ENCODE data around the gene UCN.
"Not testable (repeated sequence)": the region's sequence is repeated elsewhere in the genome, so short reads cannot be mapped to it uniquely, and the experiment has no call there.

UCN gene

GRCh38 chr2:27275211-27276150 is 32.8 kb downstream of the UCN start, which contains the start of gene DNAJC5G:
Gene DNAJC5G, plus strand, starts transcription at chr2:27275433. Its CDS starts 1,296 bp downstream, at chr2:27276729.
- no peaks in the 10 kb centered on the region for H3K4me1 ChIP-seq (ENCODE audit: low read length)
- no peaks in the 10 kb centered on the region for H3K79me2 ChIP-seq (ENCODE audit: low read length)
- H3K9me3 ChIP-seq (replicated peaks; ENCODE audit: insufficient read depth, low read length) = no peaks in the 10 kb centered on the region
- H3F3A ChIP-seq (ENCODE audit: insufficient read depth, low read length) = no peaks in the 10 kb centered on the region
- no peaks in the 10 kb centered on the region for H3K36me3 ChIP-seq (replicated peaks; ENCODE audit: insufficient read depth, low read length)
- no peak for DNase-seq
- no peak within 1 kb of the TSS for H2AFZ ChIP-seq (ENCODE audit: low read length)
- H3K9ac ChIP-seq (ENCODE audit: low read length) = no peak within 1 kb of the TSS
- H3K4me3 ChIP-seq (ENCODE audit: low read length) = no peak within 1 kb of the TSS
- no peaks in the 10 kb centered on the region for H3K9me2 ChIP-seq (replicated peaks; ENCODE audit: insufficient read depth, low read length)
- no peaks in the 10 kb centered on the region for H3K27me3 ChIP-seq (replicated peaks; ENCODE audit: insufficient read depth, low read length)
- no peaks in the 10 kb centered on the region for H4K20me1 ChIP-seq (ENCODE audit: insufficient read depth, low read length)
- no peak for TF ChIP-seq EZH2phosphoT487 (IDR thresholded peaks at IDR 0.05; ENCODE audit: low read length)
- TF ChIP-seq EZH2 (optimal IDR thresholded peaks at IDR 0.05; ENCODE audit: low read depth, low read length) = no peak
- TF ChIP-seq, protein P1, sequence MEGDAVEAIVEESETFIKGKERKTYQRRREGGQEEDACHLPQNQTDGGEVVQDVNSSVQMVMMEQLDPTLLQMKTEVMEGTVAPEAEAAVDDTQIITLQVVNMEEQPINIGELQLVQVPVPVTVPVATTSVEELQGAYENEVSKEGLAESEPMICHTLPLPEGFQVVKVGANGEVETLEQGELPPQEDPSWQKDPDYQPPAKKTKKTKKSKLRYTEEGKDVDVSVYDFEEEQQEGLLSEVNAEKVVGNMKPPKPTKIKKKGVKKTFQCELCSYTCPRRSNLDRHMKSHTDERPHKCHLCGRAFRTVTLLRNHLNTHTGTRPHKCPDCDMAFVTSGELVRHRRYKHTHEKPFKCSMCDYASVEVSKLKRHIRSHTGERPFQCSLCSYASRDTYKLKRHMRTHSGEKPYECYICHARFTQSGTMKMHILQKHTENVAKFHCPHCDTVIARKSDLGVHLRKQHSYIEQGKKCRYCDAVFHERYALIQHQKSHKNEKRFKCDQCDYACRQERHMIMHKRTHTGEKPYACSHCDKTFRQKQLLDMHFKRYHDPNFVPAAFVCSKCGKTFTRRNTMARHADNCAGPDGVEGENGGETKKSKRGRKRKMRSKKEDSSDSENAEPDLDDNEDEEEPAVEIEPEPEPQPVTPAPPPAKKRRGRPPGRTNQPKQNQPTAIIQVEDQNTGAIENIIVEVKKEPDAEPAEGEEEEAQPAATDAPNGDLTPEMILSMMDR (IDR thresholded peaks at IDR 0.05; ENCODE audit: low read length) = no peak
- no peak within 1 kb of the TSS for H3K4me2 ChIP-seq (ENCODE audit: low read depth, low read length)
- no peak within 1 kb of the TSS for H3K27ac ChIP-seq (ENCODE audit: low read length)

DNA sequence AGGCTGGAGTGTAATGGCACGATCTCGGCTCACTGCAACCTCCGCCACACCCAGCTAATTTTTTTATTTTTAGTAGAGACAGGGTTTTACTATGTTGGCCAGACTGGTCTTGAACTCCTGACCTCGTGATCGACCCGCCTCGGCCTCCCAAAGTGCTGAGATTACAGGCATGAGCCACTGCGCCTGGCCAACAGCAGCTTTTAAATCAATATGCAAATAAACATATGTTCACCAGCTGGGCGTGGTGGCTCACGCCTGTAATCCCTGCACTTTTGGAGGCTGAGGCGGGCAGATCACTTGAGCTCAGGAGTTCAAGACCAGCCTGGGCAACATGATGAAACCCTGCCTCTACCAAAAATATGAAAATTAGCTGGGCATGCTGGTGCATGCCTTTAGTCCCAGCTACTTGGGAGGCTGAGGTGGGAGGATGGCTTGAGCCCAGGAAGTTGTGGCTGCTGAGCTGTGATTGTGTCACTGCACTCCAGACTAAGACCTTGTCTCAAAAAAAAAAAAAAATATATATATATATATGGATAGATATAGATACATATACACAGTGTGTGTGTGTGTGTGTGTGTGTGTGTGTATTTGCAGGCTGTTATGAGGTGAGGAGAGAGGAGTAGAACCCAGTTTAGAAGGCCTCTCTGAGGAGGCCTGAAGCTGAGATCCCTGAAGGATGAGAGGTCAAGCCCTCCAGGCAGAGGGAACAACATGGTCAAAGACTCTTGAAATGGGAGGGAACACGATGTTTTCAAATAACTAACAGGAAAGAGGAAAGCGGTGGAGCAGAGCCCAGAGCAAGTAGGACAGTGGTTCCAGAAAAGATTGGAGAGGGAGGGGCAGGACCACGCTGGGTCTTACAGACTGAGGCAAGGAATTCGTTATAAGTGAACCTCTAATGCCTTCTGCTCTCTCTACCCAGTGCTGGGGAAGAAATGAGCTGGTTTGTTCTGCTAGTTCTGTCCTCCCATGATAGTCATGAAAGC is 35.4 kb downstream of the UCN start:
- H3K27me3 ChIP-seq (replicated peaks; ENCODE audit: insufficient read depth, low read length); H4K20me1 ChIP-seq (ENCODE audit: insufficient read depth, low read length); H3K4me1 ChIP-seq (ENCODE audit: low read length); H3F3A ChIP-seq (ENCODE audit: insufficient read depth, low read length); H3K9me2 ChIP-seq (replicated peaks; ENCODE audit: insufficient read depth, low read length); H3K9me3 ChIP-seq (replicated peaks; ENCODE audit: insufficient read depth, low read length); H3K4me3 ChIP-seq (ENCODE audit: low read length); DNase-seq; H2AFZ ChIP-seq (ENCODE audit: low read length); H3K79me2 ChIP-seq (ENCODE audit: low read length); H3K36me3 ChIP-seq (replicated peaks; ENCODE audit: insufficient read depth, low read length); H3K27ac ChIP-seq (ENCODE audit: low read length); H3K4me2 ChIP-seq (ENCODE audit: low read depth, low read length); H3K9ac ChIP-seq (ENCODE audit: low read length): not testable (repeated sequence)

DNA sequence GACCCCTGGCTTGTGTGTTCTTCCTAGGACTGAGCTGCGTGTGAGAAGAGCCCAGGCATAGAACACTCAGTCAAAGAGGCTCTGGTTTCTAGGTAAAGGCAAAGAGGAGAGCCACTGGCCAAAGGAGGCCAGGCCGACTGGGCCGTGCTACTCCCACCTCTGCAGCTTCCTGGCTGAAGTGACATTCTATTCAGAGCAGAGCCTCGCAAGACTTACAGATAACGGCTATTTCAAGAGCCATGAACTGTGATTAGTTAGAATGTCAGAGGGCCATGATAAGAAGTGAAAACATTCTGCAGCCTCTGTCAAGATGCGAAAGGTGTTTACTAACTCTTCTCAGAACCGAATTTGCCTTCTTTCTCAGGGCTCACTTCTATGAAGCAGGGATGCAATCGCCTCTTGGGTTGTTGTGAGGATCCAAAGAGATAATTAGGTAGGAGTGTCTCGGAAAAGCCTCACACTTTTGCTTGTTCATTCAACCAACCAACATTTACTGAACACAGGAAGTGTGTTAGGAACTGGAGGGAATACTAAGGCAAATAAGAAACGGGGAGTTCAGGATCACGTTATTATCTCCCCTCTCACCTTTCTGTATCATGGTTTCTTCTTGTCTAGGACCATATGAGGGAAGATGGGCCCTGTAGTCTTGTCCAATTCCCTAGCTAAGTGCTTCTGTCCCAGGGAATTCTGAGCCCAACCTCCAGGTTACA is 36.5 kb downstream of the UCN start:
- H2AFZ ChIP-seq (ENCODE audit: low read length) = no peak overlapping the region
- H3K9me3 ChIP-seq (replicated peaks; ENCODE audit: insufficient read depth, low read length) = no peaks in the 10 kb centered on the region
- no peak overlapping the region for H3K9ac ChIP-seq (ENCODE audit: low read length)
- no peaks in the 10 kb centered on the region for H3K9me2 ChIP-seq (replicated peaks; ENCODE audit: insufficient read depth, low read length)
- H3K36me3 ChIP-seq (replicated peaks; ENCODE audit: insufficient read depth, low read length) = no peaks in the 10 kb centered on the region
- no peaks in the 10 kb centered on the region for H3K27me3 ChIP-seq (replicated peaks; ENCODE audit: insufficient read depth, low read length)
- no peak overlapping the region for H3K4me3 ChIP-seq (ENCODE audit: low read length)
- TF ChIP-seq, protein P1 (IDR thresholded peaks at IDR 0.05; ENCODE audit: low read length) = no peak
- TF ChIP-seq EZH2 (optimal IDR thresholded peaks at IDR 0.05; ENCODE audit: low read depth, low read length) = no peak
- TF ChIP-seq EZH2phosphoT487 (IDR thresholded peaks at IDR 0.05; ENCODE audit: low read length) = no peak
- H3K27ac ChIP-seq (ENCODE audit: low read length) = no peak overlapping the region
- H4K20me1 ChIP-seq (ENCODE audit: insufficient read depth, low read length) = no peaks in the 10 kb centered on the region
- no peaks in the 10 kb centered on the region for H3F3A ChIP-seq (ENCODE audit: insufficient read depth, low read length)
- no peak overlapping the region for H3K4me2 ChIP-seq (ENCODE audit: low read depth, low read length)
- H3K79me2 ChIP-seq (ENCODE audit: low read length) = no peaks in the 10 kb centered on the region
- no peaks in the 10 kb centered on the region for H3K4me1 ChIP-seq (ENCODE audit: low read length)
- no peak for DNase-seq

Data from MM.1S (cell line).